Eye (tissue), 1 donor: ENCODE results near the gene SPP2.
A peak's percentile ranks its signal among the peaks of the same experiment; 100 is the strongest.

Experiments used
- DNase-seq: peaks from one replicate; pipeline ENCODE4 v3.0.0-alpha.2; 2015

SPP2 gene

DNA sequence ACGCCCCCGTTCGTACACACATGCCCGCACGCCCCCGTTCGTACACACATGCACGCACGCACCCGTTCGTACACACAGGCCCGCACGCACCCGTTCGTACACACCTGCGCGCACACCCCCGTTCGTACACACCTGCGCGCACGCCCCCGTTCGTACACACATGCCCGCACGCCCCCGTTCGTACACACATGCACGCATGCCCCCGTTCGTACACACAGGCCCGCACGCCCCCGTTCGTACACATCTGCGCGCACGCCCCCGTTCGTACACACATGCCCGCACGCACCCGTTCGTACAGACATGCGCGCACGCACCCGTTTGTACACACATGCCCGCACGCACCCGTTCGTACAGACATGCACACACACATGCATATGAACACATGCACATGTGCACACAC lies 45.7 kb downstream of the SPP2 start:
- DNase-seq: no peak

DNA sequence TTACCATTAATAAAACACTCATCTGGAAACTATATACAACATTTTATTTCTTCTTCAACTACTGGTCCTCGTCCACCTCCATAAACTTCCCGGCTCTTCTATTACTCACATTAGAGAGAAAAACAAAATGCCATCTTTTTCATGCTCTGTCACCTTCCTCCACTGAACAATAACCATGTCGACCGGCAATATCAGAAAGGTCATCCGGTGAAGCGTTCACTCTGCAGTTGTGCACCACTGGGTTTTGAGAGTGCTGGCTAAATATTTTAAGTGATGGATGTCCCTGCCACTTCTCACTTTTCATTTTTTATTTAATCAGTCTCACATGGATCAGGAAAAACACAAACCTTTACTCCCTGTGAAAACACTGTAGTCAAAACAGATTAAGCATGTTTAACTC lies 48.2 kb downstream of the SPP2 start:
- DNase-seq: peak; percentile 94

DNA sequence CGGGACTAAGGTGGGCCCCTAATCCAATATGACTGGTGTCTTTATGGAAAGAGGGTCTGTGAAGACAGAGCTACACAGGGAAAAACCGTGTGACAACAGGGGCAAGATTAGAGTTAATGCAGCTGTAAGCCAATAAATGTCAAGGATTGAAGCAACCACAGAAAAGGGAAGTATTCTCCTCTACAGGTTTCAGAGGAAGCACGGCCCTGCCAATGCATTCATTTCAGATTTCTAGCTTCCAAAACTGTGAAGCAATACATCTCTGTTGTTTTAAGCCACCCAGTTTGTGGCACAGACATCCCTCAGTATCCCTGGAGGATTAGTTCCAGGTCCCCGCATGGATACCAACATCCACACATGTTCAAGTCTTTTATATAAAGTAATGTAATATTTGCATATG lies 48.8 kb downstream of the SPP2 start:
- no peak for DNase-seq

DNA sequence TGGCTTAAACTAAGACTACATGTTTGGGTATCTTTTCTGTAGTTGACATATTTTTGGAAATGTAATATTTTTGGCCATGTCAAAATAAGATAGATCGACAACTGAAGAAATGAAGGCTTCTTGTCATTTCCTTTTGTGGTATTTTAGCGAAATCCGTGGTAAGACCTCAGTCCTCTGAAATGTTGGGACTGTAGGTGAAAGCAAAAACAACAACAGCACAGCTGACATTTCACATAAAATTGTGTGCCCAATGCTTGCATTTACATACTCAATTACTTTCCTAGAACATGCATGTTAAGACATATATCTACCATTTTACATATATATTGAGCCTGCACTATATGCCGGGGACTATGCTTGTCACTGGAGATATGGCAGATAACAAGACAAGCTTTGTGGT lies 50.2 kb downstream of the SPP2 start:
- DNase-seq: no peak

DNA sequence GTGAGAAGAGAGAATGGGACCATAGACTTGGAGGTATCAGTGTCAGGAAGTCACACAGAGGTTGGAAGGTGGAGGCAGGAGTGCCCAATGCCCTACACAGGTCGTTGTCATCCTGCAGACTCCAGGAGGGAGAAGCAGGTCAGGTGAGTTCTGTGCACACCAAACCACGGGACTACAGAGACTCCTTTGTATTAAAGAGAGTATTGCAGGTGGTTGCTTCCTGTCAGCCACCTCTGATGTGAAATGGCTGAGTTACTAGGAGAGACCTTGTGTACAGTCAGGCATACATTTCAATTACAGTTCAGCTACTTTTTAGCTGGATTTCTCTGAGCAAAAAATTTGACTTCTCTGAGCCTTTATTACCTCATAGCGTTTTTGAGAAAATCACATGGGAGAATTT lies 51.6 kb downstream of the SPP2 start:
- no peak for DNase-seq

DNA sequence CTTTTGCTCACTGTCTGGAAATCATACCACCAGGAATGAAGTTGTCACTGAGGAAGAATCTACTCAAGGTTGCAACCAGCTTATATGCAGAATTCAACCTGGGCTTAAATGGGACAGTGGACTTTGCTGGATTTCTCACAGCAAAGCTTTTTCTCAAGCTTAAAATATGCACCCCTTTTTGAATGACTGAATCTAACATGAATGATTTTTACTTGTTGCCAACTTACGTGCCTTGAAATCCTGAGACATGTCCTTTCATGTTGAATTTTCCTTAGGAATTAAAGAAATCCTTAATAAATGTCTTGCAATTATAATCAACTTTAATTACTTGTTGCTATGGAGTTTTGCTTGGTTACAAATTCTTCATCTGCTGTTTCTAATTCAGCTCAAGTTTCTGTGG lies 57.4 kb downstream of the SPP2 start:
- DNase-seq: no peak

DNA sequence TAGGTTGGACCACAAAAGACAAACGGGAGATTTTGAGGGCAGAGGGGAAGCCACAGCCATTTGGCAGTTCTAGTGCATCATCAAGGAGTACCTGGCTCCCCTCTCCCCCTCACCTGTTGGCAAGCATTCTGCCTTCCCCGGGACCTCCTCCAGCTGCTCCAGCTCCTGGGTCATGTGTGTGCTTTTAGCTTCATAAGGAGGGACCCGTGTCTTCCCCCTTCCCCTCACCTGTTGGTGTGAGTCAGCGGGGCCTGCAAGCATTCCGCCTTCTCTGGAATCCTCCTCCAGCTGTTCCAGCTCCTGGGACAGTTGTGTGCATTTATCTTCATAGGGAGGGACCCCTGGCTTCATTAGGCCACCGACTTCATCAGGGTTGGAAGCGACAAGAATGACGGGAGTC lies 58.8 kb downstream of the SPP2 start:
- DNase-seq: no peak

DNA sequence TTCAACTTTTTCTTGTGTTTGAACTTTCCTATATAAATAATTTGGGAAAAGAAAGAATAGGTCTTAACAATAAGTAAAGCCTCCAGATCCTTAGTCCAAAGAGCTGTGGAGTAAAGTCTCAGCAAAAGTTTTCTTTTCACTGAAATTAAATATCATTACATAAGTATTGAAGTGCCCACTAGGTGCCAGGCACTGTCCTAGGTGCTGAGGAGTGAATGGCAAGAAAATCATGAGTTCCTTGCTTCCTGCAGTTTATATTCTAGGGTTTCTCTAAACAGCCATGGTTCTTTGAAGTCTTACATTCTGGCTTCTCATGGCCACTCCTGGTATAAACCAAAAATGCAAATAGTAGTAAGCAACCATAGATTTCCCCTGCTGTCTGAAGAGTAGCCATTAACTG lies 59.7 kb downstream of the SPP2 start:
- no peak for DNase-seq

DNA sequence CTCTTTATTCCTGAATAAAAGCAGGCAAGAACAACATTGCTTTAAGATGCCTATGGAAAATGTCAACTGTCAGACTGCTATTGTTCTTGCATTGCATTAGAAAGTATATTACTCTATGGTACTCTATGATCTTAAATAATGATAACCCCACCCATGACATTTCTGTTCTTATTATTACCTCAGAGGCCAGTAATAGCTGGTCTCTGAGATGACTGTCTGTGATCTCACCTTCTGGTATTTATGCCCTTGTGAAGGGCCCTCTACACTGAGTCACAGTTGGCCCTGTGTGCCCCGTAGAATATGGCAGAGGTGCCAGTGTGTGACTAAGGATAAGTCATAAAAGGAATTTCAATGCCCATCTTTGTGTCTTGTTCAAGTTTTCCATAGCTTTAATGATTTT lies 61.0 kb downstream of the SPP2 start:
- no peak for DNase-seq

DNA sequence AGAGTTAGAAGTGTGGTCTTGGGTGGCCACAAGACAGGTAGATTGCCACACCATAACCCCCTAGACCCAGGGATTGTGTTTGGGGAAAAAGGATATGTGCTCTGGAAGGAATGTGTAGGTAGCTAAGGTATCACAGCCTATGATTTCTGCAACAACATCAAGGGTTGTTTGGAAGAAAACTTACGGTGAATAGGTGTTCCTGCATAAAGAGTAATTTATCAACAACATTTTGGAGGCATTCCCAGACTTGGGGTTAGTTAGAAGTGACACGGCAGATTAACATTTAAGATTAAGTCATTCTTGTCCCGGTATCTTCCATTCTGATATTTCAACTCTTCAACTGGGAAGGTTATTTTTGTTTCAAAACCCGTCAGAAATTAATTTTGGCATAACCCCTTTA lies 65.5 kb downstream of the SPP2 start:
- no peak for DNase-seq

DNA sequence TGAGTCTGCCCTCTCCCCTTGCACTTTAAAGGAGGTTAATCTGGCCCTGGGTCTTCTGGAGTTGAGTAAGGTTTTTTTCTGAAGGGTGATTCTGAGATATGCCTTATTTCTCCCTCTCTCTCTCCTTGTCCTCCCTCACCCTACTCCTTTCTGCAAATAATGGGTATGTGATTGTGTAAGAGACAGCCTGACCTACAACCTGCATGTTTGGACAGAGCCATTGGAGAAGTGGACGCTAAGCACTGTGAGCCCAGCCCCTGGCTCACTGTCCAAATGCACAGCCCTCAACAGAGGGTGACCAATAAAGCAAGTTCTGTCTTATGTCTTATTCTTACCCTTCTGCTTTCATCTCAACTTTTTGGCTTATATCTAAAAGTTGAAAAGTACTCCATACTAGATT lies 71.5 kb downstream of the SPP2 start:
- DNase-seq: no peak

DNA sequence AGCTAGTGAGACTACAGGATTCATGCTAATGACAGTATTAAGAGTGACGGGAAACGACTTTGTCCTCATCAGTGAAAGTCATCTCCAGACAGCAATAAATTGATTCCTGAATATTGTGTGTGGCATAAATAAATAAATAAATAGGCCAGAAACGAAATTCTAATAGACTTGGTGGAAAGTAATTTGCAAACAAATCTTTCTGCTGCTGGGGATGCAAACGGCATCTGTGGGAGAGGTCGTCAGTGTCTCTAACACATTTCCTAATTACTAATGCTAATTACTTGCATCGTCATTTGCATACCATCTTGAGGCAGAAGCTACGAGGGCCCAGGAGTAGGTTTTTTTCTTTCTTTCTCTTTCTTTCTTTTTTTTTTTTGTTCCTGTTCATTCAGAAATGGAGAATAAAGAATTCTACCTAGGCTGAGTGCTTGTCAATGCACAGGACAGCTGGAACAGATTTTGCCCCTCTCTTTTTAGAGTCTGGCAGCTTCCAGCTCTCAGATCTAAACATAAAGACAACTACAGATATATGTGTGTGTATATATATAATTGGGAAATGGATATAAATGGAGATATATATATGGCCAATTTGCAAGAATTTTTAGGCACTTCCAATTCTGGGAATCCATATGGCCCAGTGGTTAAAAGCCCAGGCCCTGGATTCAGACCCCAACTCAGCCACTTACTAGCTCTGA lies 75.1 kb downstream of the SPP2 start:
- DNase-seq: peak; percentile 38

DNA sequence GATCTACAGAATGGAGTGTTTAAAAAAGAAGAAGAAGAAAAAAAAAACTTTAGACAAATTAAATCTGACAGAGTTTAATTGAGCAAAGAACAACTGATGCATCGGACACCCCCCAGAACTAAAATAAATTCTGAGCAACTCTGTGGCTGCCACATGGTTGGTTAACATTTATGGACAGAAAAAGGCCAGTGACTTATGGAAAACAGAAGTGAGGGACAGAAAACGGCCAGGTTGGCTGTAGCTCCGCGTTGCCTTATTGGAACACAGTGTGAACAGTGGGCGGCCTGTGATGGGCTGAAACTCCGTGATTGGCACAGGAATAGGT lies 75.6 kb downstream of the SPP2 start:
- peak; percentile 77 for DNase-seq
